Neural cell (in vitro differentiated cells): ENCODE measurements around the gene CRTAC1.

ENCODE experiments used
- EZH2 ChIP-seq: fragments of 200-600, 300-800 bp; shearing (Covaris generic), sonication (generic); IDR thresholded peaks from 2 replicates; pipeline ENCODE4 v1.6.1; 2014; ENCODE audit warnings: antibody characterized with exemption, low read length, borderline replicate concordance, mild to moderate bottlenecking; ENCODE audit not compliant: insufficient read depth, poor library complexity, severe bottlenecking
- RAD21 ChIP-seq: fragments of 450-650 bp; conservative IDR thresholded peaks from 2 replicates; pipeline ENCODE4 v1.6.1; 2014; ENCODE audit warnings: antibody characterized with exemption, mild to moderate bottlenecking, moderate library complexity
- REST ChIP-seq: IDR thresholded peaks from 2 replicates; pipeline ENCODE4 v1.6.1; 2012; ENCODE audit warnings: borderline replicate concordance
- TF ChIP-seq, protein P1 (sequence below): fragments of 450-650 bp; IDR thresholded peaks from 2 replicates; pipeline ENCODE4 v1.5.1; 2014; ENCODE audit warnings: antibody characterized with exemption, mild to moderate bottlenecking, moderate library complexity; ENCODE audit not compliant: poor library complexity, severe bottlenecking

- TF ChIP-seq, protein P1, sequence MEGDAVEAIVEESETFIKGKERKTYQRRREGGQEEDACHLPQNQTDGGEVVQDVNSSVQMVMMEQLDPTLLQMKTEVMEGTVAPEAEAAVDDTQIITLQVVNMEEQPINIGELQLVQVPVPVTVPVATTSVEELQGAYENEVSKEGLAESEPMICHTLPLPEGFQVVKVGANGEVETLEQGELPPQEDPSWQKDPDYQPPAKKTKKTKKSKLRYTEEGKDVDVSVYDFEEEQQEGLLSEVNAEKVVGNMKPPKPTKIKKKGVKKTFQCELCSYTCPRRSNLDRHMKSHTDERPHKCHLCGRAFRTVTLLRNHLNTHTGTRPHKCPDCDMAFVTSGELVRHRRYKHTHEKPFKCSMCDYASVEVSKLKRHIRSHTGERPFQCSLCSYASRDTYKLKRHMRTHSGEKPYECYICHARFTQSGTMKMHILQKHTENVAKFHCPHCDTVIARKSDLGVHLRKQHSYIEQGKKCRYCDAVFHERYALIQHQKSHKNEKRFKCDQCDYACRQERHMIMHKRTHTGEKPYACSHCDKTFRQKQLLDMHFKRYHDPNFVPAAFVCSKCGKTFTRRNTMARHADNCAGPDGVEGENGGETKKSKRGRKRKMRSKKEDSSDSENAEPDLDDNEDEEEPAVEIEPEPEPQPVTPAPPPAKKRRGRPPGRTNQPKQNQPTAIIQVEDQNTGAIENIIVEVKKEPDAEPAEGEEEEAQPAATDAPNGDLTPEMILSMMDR = no peak
- TF ChIP-seq EZH2 (no peak), REST (no peak), RAD21 (no peak)
Measured at GRCh38 chr10:98000346-98000745, 30.1 kb downstream of the CRTAC1 start.
